Measurements from ENCODE around the gene DCBLD1.

The DCBLD1 gene

GRCh38 chr6:117472667-117473066 lies 9.8 kb upstream of the DCBLD1 start:
- DNase-seq (ENCODE audit: low read depth): no peak

GRCh38 chr6:117473401-117473800 lies 9.1 kb upstream of the DCBLD1 start:
- DNase-seq (ENCODE audit: low read depth): no peak

GRCh38 chr6:117477988-117478852 lies 4.3 kb upstream of the DCBLD1 start:
- peak; percentile 48 for DNase-seq (ENCODE audit: low read depth)

- no peak for DNase-seq (ENCODE audit: low read depth)
Observed at GRCh38 chr6:117478853-117479231, 3.6 kb upstream of the DCBLD1 start.

- no peak for DNase-seq (ENCODE audit: low read depth)
Observed at GRCh38 chr6:117480651-117481050, 1.8 kb upstream of the DCBLD1 start.

GRCh38 chr6:117481278-117481925 lies 1.1 kb upstream of the DCBLD1 start:
- no peak for DNase-seq (ENCODE audit: low read depth)

- no peak for DNase-seq (ENCODE audit: low read depth)
Observed at GRCh38 chr6:117481926-117482239, 591 bp upstream of the DCBLD1 start.

GRCh38 chr6:117483004-117483644 lies 650 bp downstream of the DCBLD1 start:
- DNase-seq (ENCODE audit: low read depth): peak; percentile 75

- DNase-seq (ENCODE audit: low read depth): peak; percentile 67
Observed at GRCh38 chr6:117483645-117484016, 1.2 kb downstream of the DCBLD1 start.

GRCh38 chr6:117484052-117484646 lies 1.7 kb downstream of the DCBLD1 start:
- DNase-seq (ENCODE audit: low read depth): no peak

- no peak for DNase-seq (ENCODE audit: low read depth)
Observed at GRCh38 chr6:117485433-117485832, 3.0 kb downstream of the DCBLD1 start.

GRCh38 chr6:117487821-117488220 lies 5.3 kb downstream of the DCBLD1 start:
- peak; percentile 83 for DNase-seq (ENCODE audit: low read depth)

- DNase-seq (ENCODE audit: low read depth): no peak
Observed at GRCh38 chr6:117489003-117489402, 6.5 kb downstream of the DCBLD1 start.

GRCh38 chr6:117491916-117492315 lies 9.4 kb downstream of the DCBLD1 start:
- peak; percentile 92 for DNase-seq (ENCODE audit: low read depth)

GRCh38 chr6:117493470-117493869 lies 11.0 kb downstream of the DCBLD1 start:
- DNase-seq (ENCODE audit: low read depth): peak; percentile 21

GRCh38 chr6:117494283-117494682 lies 11.8 kb downstream of the DCBLD1 start:
- peak; percentile 36 for DNase-seq (ENCODE audit: low read depth)

- DNase-seq (ENCODE audit: low read depth): peak; percentile 18
Observed at GRCh38 chr6:117494694-117495318, 12.3 kb downstream of the DCBLD1 start.

- no peak for DNase-seq (ENCODE audit: low read depth)
Observed at GRCh38 chr6:117495425-117495824, 13.0 kb downstream of the DCBLD1 start.

GRCh38 chr6:117495869-117496268 lies 13.4 kb downstream of the DCBLD1 start:
- peak; percentile 71 for DNase-seq (ENCODE audit: low read depth)

- DNase-seq (ENCODE audit: low read depth): peak; percentile 87
Observed at GRCh38 chr6:117496383-117496990, 14.0 kb downstream of the DCBLD1 start.

- no peak for DNase-seq (ENCODE audit: low read depth)
Observed at GRCh38 chr6:117497237-117497636, 14.8 kb downstream of the DCBLD1 start.

- peak; percentile 94 for DNase-seq (ENCODE audit: low read depth)
Observed at GRCh38 chr6:117498159-117498558, 15.7 kb downstream of the DCBLD1 start.

Measured in ELR (cell line).